GM12878 (cell line): Measurements from ENCODE around the gene SENP8. TPM values are rescaled to one million over a fixed set of nuclear protein-coding genes. Genes with fewer than 3 reads are reported as not detected.

Source experiments
- ATAC-seq: fragments of 200-7000 bp; cut with Tn5 transposase; 3 replicates; pipeline ENCODE4 v1.9.1; 2020; ENCODE audit warnings: mild to moderate bottlenecking, moderate library complexity
- BruUV-seq: library from RNA; stranded (reverse); fragments of 400-500 nt; replicated peaks from 2 replicates; lab custom pipeline; 2021; lab: Mats Ljungman, UMichigan
- CTCF ChIA-PET: fragments of 300-600 bp; sonication (Branson Sonifier 250); formaldehyde crosslinking; extraction: SDS; loops from one replicate; lab custom pipeline; 2021; ENCODE audit warnings: inconsistent platforms; lab: Yijun Ruan, JAX
- POLR2A ChIA-PET: fragments of 350-600 bp; formaldehyde crosslinking; extraction: SDS; loops from one replicate; lab custom pipeline; 2021; ENCODE audit warnings: inconsistent platforms; lab: Charles Lee
- RAD21 ChIA-PET: fragments of 300-600 bp; sonication (Branson Sonifier 250); formaldehyde crosslinking; loops from one replicate; lab custom pipeline; 2023; ENCODE audit warnings: antibody characterized with exemption; ENCODE audit not compliant: unreplicated experiment; lab: Charles Lee
- SMC1A ChIA-PET: fragments of 300-600 bp; sonication (Branson Sonifier 250); formaldehyde crosslinking; loops from one replicate; lab custom pipeline; 2023; ENCODE audit not compliant: unreplicated experiment, uncharacterized antibody; lab: Charles Lee
- DNase-seq: peaks from one replicate; pipeline ENCODE4 v3.0.0-alpha.2; 2011; ENCODE audit warnings: low read depth, low spot score
- FAIRE-seq: peaks from 3 replicates; lab custom pipeline; 2011; peaks lifted over from hg19 to GRCh38; lab: Jason Lieb, UNC
- H2AFZ ChIP-seq: 2 replicates; pipeline ENCODE4 v1.6.0; 2011; ENCODE audit warnings: low read depth, low read length, control low read depth; ENCODE audit not compliant: control insufficient read depth
- H3K27ac ChIP-seq: 2 replicates; pipeline ENCODE4 v1.5.1; 2011; ENCODE audit warnings: control low read depth; ENCODE audit not compliant: control insufficient read depth, insufficient read depth
- H3K27me3 ChIP-seq, 2 experiments: replicated peaks in 1 of 2; 2 replicates each; pipeline versions ENCODE4 v1.6.0 to v1.6.1; 2011; ENCODE audit warnings: low read length in 1 of 2; ENCODE audit not compliant: control insufficient read depth in 2 of 2, insufficient read depth in 2 of 2
- H3K36me3 ChIP-seq, 2 experiments: 2 replicates each; pipeline ENCODE4 v1.5.1; 2011; ENCODE audit warnings: low read length in 1 of 2; ENCODE audit not compliant: control insufficient read depth in 2 of 2, insufficient read depth in 2 of 2
- H3K4me1 ChIP-seq: 2 replicates; pipeline ENCODE4 v1.6.1; 2011; ENCODE audit warnings: mild to moderate bottlenecking, low read length, moderate library complexity, mixed read lengths; ENCODE audit not compliant: control insufficient read depth, insufficient read depth
- H3K4me2 ChIP-seq: 2 replicates; pipeline ENCODE4 v1.6.0; 2011; ENCODE audit warnings: control low read depth; ENCODE audit not compliant: control insufficient read depth, insufficient read depth
- H3K4me3 ChIP-seq: fragments of 200-600 bp; sonication (generic); 2 replicates; pipeline ENCODE4 v1.5.1; 2016
- H3K79me2 ChIP-seq: 2 replicates; pipeline ENCODE4 v1.6.0; 2011; ENCODE audit warnings: low read length; ENCODE audit not compliant: control insufficient read depth, insufficient read depth
- H3K9ac ChIP-seq: 2 replicates; pipeline ENCODE4 v1.8.0; 2011; ENCODE audit warnings: low read length, control low read depth, mixed read lengths; ENCODE audit not compliant: control insufficient read depth, insufficient read depth
- H3K9me3 ChIP-seq: replicated peaks from 3 replicates; pipeline ENCODE4 v1.5.1; 2011; ENCODE audit warnings: mild to moderate bottlenecking, low read length; ENCODE audit not compliant: control insufficient read depth, insufficient read depth
- H4K20me1 ChIP-seq: 2 replicates; pipeline ENCODE4 v1.6.0; 2011; ENCODE audit not compliant: control insufficient read depth, insufficient read depth
- CBX3 ChIP-seq: fragments of 200-600 bp; sonication (generic); IDR thresholded peaks from 2 replicates; pipeline ENCODE4 v1.6.1; 2016; ENCODE audit warnings: low read depth, borderline replicate concordance
- PAX5 ChIP-seq: IDR thresholded peaks from 2 replicates; pipeline ENCODE4 v1.6.1; 2011; ENCODE audit warnings: low read depth, low read length, borderline replicate concordance
- PBX3 ChIP-seq: IDR thresholded peaks from 2 replicates; pipeline ENCODE4 v1.6.1; 2011; ENCODE audit warnings: mild to moderate bottlenecking, low read depth, low read length, moderate library complexity; ENCODE audit not compliant: insufficient replicate concordance
- SKIL ChIP-seq: fragments of 450-650 bp; IDR thresholded peaks from 2 replicates; pipeline ENCODE4 v1.6.1; 2017; ENCODE audit warnings: mild to moderate bottlenecking, low read depth, inconsistent platforms; ENCODE audit not compliant: poor library complexity, severe bottlenecking
- ZBTB33 ChIP-seq: fragments of 450-650 bp; IDR thresholded peaks from 2 replicates; pipeline ENCODE4 v1.6.1; 2017; ENCODE audit warnings: mild to moderate bottlenecking
- ZNF274 ChIP-seq: IDR thresholded peaks from one replicate; pipeline ENCODE4 v1.8.0; 2011; ENCODE audit not compliant: insufficient read length, insufficient read depth
- WGBS: methylation state at CpG from one replicate; pipeline ENCODE4 v1.1.6; 2016; ENCODE audit warnings: low lambda C conversion rate; ENCODE audit not compliant: insufficient replicate concordance, insufficient coverage; ENCODE audit errors: missing lambda C conversion rate; 5-methylcytosine and 5-hydroxymethylcytosine counted together
- in situ Hi-C: fragments of 300-500 bp; cut with MboI; formaldehyde crosslinking; loops from 9 replicates; pipeline ENCODE4 v1.14.3; 2018; ENCODE audit warnings: mixed read lengths
- intact Hi-C: fragments of 100-400 bp; cut with micrococcal nuclease; formaldehyde crosslinking; loops from one replicate; pipeline ENCODE4 v1.14.2; 2022; ENCODE audit not compliant: unreplicated experiment
- polyA plus RNA-seq, 11 experiments: library from polyadenylated mRNA; depleted of rRNA in 4 of 11; unstranded in 6 of 11; stranded (reverse) in 5 of 11; fragments of >200 nt; fragmentation: Nextera tagmentation in 4 of 11; fragmentation: Illumina TruSeq in 1 of 11; extraction: Ambion mirVana in 4 of 11; extraction: Trizol in 1 of 11; gene quantifications; 1 replicate in 1 of 11; 2 replicates in 10 of 11; pipeline versions ENCODE4 v1.2.1 to v1.2.3, GENCODE V29; 2011 to 2016; ENCODE audit warnings: inconsistent platforms in 2 of 11, missing spikeins in 2 of 11, low read depth in 1 of 11
- total RNA-seq, 4 experiments: library from RNA; depleted of rRNA in 3 of 4; stranded (reverse); fragments of >200 nt in 3 of 4; fragmentation: Illumina TruSeq in 1 of 4; extraction: Trizol in 1 of 4; gene quantifications; 2 replicates each; pipeline versions ENCODE4 v1.2.1 to v1.2.3, GENCODE V29; 2013 to 2021

SENP8 gene
- total and polyA plus RNA-seq, 10 of the 15 experiments (the other 5 are each of a cell fraction or from before 2014, with no cell fraction given), result 0.87 to 5.6 (median 2.2) TPM

GRCh38 chr15:72174551-72175165 lies 56.5 kb downstream of the SENP8 start:
- H2AFZ ChIP-seq, result no peak overlapping the region
- H3K4me2 ChIP-seq, result no peak overlapping the region
- CTCF ChIA-PET, result interaction anchor here (1.0 kb wide), 2 partner anchors 370 to 372 kb away, joined by 3 read pairs; no protein-coding TSS in a partner anchor
- H3K79me2 ChIP-seq, result no peaks in the 10 kb centered on the region
- H3K27ac ChIP-seq, result no peak overlapping the region
- no peaks in the 10 kb centered on the region for H4K20me1 ChIP-seq
- no peaks in the 10 kb centered on the region for H3K9me3 ChIP-seq
- H3K4me1 ChIP-seq, result no peaks in the 10 kb centered on the region; the same call in 1 of the 2 replicates
- H3K27me3 ChIP-seq, result no peaks in the 10 kb centered on the region
- DNase-seq (no peak), ATAC-seq (no peak; the same call in 1 of the 3 replicates), FAIRE-seq (no peak)
- RAD21 ChIA-PET, result no interaction called here
- BruUV-seq, result no TSS peak
- SMC1A ChIA-PET, result no interaction called here
- no peak overlapping the region for H3K9ac ChIP-seq
- intact Hi-C loops (no loop called here), in situ Hi-C loops (no loop called here)
- no peaks in the 10 kb centered on the region for H3K36me3 ChIP-seq
- POLR2A ChIA-PET, result no interaction called here
- WGBS, result 0% methylated on average over 4 of the region's 5 CpGs
- TF ChIP-seq ZBTB33, result no peak
- TF ChIP-seq PAX5, result no peak
- TF ChIP-seq ZNF274, result no peak
- TF ChIP-seq PBX3, result no peak
- no peak for TF ChIP-seq SKIL
- TF ChIP-seq CBX3, result no peak
- no peak overlapping the region for H3K4me3 ChIP-seq
